ENCODE results near the gene MYEF2.
A peak's percentile ranks its signal among the peaks of the same experiment; 100 is the strongest.

The MYEF2 gene

DNA sequence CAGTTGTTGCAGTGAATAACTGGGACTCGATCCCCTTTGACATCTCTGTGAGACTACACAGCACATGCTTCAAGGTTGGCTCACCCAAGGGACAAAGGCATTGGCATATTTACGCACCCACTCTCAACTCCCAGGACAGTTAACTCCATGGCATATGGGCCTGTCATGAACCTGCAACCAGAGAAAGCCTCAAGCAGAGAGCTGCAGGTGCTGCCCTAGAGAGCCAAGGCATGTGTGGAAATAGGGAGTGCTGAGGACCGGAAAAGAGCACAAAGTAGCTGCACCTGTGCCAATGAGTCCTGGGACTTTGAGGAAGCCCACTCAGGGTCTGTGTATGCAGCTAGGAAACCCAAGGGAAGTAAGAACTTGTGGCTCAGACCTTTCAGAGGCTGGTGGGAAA is 90.3 kb downstream of the MYEF2 start:
- no peak overlapping the region for H3K4me3 ChIP-seq (ENCODE audit: low read depth, low read length)
- no peak for DNase-seq (ENCODE audit: low read depth)
- TF ChIP-seq, protein P1, sequence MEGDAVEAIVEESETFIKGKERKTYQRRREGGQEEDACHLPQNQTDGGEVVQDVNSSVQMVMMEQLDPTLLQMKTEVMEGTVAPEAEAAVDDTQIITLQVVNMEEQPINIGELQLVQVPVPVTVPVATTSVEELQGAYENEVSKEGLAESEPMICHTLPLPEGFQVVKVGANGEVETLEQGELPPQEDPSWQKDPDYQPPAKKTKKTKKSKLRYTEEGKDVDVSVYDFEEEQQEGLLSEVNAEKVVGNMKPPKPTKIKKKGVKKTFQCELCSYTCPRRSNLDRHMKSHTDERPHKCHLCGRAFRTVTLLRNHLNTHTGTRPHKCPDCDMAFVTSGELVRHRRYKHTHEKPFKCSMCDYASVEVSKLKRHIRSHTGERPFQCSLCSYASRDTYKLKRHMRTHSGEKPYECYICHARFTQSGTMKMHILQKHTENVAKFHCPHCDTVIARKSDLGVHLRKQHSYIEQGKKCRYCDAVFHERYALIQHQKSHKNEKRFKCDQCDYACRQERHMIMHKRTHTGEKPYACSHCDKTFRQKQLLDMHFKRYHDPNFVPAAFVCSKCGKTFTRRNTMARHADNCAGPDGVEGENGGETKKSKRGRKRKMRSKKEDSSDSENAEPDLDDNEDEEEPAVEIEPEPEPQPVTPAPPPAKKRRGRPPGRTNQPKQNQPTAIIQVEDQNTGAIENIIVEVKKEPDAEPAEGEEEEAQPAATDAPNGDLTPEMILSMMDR (IDR thresholded peaks at IDR 0.05; ENCODE audit: low read depth, low read length): no peak
- TF ChIP-seq POLR2A (IDR thresholded peaks at IDR 0.05; ENCODE audit: extremely low read depth, insufficient read length): no peak
- TF ChIP-seq, protein P2, sequence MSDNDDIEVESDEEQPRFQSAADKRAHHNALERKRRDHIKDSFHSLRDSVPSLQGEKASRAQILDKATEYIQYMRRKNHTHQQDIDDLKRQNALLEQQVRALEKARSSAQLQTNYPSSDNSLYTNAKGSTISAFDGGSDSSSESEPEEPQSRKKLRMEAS (IDR thresholded peaks at IDR 0.05; ENCODE audit: low read depth, low read length): no peak
- no peak for TF ChIP-seq MYC (IDR thresholded peaks at IDR 0.05; ENCODE audit: low read depth, low read length)

DNA sequence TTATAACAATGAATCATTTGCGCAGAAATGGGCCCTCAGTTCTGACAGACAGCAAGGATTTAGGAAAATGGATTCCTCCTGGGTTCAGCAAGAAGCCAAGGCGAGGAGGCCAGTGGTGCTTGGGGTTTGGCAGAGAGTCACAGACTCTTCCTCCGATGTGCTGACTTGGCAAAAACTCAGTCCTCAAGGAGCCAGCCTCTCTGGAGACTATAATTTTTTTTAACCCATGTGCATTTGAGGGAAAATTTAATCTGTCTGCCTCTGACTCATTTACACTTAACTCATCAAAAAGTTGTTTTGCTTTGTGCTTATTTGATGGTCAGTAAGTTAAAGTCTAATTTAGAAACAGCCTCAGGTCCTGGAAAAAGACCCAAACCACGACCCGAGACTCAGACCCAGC is 91.5 kb downstream of the MYEF2 start:
- TF ChIP-seq MYC (IDR thresholded peaks at IDR 0.05; ENCODE audit: low read depth, low read length) (no peak), POLR2A (IDR thresholded peaks at IDR 0.05; ENCODE audit: extremely low read depth, insufficient read length) (no peak)
- TF ChIP-seq, protein P1 (IDR thresholded peaks at IDR 0.05; ENCODE audit: low read depth, low read length): no peak
- TF ChIP-seq, protein P2 (IDR thresholded peaks at IDR 0.05; ENCODE audit: low read depth, low read length): no peak
- no peak for DNase-seq (ENCODE audit: low read depth)

DNA sequence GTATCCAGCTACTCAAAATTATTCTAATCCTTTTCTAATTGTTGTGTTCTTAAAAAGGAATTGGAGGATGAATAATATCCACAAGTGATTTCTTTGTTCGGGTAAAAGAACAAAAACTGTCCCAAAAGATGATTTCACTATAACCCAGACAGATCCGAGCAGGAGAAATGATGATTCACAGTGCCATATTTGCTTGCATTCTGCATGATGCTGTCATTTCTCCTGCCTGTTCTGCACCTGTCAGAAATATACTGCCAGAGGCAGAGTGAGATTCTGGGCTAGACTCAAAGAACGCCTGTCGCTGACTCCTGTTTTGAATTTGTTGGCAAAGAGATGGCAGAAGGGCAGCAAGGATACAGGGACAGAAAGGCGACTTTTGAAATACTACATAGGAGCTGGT is 92.0 kb downstream of the MYEF2 start:
- TF ChIP-seq MYC (IDR thresholded peaks at IDR 0.05; ENCODE audit: low read depth, low read length) (no peak), POLR2A (IDR thresholded peaks at IDR 0.05; ENCODE audit: extremely low read depth, insufficient read length) (no peak)
- TF ChIP-seq, protein P2 (IDR thresholded peaks at IDR 0.05; ENCODE audit: low read depth, low read length): no peak
- TF ChIP-seq, protein P1 (IDR thresholded peaks at IDR 0.05; ENCODE audit: low read depth, low read length): no peak
- H3K4me3 ChIP-seq (ENCODE audit: low read depth, low read length): no peak overlapping the region
- no peak for DNase-seq (ENCODE audit: low read depth)

More for the DNA sequence above, 91.5 kb downstream of the MYEF2 start:
- H3K4me3 ChIP-seq (ENCODE audit: low read depth, low read length): no peak overlapping the region

DNA sequence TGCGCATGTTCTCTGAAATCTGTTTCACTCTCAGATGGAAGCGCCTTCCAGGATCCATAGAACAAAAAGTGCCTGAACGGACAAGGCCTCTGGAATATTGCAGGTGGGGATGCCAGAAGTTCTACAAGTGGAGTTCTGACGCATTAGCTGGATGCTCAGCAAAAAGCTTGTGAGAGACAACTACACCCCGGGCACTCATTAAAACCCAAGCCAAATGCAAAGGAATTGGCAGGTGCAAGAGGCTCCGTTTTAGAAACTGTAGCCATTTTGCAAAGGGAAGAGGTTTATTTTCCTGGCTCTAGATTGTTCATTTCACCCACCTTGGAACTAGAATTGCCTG is 92.5 kb downstream of the MYEF2 start:
- DNase-seq (ENCODE audit: low read depth): no peak
- TF ChIP-seq, protein P1 (IDR thresholded peaks at IDR 0.05; ENCODE audit: low read depth, low read length): no peak
- no peak for TF ChIP-seq POLR2A (IDR thresholded peaks at IDR 0.05; ENCODE audit: extremely low read depth, insufficient read length)
- TF ChIP-seq, protein P2 (IDR thresholded peaks at IDR 0.05; ENCODE audit: low read depth, low read length): no peak
- H3K4me3 ChIP-seq (ENCODE audit: low read depth, low read length): no peak overlapping the region

DNA sequence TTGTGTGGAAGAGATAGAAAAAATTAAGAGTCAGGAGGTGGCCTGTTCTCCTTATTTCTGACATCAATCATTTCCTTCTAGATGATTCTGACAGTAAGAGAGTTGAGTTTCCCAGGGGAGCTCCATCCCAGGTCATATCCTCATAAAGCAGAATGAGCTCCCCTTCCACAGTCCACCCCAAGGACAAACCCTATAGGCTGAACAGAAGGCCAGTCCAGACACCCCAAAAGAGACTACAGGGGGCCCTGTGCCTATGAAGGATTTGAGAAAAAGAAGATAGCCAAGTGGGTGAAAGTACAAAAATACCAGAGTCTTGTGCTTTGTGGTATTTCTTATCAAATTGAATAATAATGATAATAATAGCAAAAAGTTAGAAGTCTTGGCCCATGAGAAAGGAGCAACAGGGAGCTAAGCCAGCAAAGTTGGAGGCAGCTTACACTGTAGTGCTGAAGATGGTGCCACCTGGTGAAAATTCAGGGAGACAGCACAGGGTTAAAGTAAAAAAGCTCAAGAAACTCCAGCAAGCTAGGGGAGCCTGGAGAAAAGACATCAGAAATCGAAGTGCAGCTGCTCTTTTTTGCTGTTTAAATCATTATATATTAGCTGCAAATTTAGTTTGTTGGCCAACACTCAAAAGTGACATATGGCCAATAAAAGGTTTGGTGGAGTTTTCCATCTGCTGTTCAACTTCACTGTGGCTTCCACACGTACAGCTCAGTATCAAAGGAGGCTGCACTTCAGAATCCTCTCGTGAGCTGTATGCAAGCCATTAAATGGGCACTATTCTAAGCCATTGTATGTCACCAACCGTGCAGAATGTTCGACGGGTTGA is 93.1 kb downstream of the MYEF2 start:
- peak; percentile 23 for DNase-seq (ENCODE audit: low read depth)
- no peak overlapping the region for H3K4me3 ChIP-seq (ENCODE audit: low read depth, low read length)
- TF ChIP-seq, protein P1 (IDR thresholded peaks at IDR 0.05; ENCODE audit: low read depth, low read length): peak; percentile 34
- TF ChIP-seq MYC (IDR thresholded peaks at IDR 0.05; ENCODE audit: low read depth, low read length) (no peak), POLR2A (IDR thresholded peaks at IDR 0.05; ENCODE audit: extremely low read depth, insufficient read length) (no peak)
- TF ChIP-seq, protein P2 (IDR thresholded peaks at IDR 0.05; ENCODE audit: low read depth, low read length): no peak

Data from NB4 (cell line).